ENCODE results near the gene GCAT.

The GCAT gene

DNA sequence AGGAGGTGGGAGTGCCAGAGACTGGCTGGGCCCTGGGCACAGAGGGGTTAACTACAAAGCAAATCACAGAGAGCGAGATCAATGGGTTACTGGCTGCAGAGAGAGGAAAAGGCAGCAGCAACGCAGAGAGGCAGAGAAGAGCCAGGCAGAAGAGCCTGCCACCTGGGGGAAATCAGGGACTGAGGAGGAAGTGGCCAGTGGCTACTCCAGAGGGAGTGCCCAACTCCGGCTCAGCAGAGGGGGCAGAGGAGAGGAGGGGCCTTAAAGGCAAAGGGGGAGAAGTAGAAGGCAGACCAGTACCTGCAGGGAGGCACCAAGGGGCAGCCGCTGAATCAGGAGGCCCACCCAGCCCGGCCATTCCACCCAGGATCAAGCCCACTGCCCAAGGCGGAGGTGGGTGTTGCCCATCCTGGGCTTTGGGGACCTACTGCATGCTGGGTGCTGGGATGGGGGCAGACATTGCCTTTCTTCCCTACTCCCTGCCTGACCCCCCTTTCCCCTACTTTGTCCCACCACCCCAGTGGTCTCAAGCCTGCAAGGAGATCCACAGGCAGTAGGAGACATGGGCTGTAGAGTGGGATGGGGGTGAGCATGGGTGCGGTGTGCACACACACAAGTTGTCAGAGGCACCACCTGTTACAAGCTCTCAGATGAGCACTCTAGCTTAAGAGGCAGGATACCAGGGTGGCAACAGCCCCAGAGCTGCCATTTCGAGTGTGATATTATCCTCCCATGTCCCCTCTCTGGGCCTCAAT lies 14.5 kb downstream of the GCAT start:
- no peak overlapping the region for H3K27ac ChIP-seq
- no peaks in the 10 kb centered on the region for H3K36me3 ChIP-seq (ENCODE audit: insufficient read depth, low read length)
- no peak overlapping the region for H3K4me3 ChIP-seq
- TF ChIP-seq FOXP2 (optimal IDR thresholded peaks at IDR 0.05; ENCODE audit: control extremely low read depth, extremely low read length, insufficient read depth), result no peak
- TF ChIP-seq EZH2 (IDR thresholded peaks at IDR 0.05), result no peak
- TF ChIP-seq POLR2AphosphoS5 (IDR thresholded peaks at IDR 0.05; ENCODE audit: borderline replicate concordance, low read depth, low read length), result no peak
- no peak for DNase-seq (ENCODE audit: low read depth, low spot score)
- no peaks in the 10 kb centered on the region for H3K9me3 ChIP-seq (ENCODE audit: low read depth, low read length)
- H3K9ac ChIP-seq (ENCODE audit: insufficient read length), result no peak overlapping the region

DNA sequence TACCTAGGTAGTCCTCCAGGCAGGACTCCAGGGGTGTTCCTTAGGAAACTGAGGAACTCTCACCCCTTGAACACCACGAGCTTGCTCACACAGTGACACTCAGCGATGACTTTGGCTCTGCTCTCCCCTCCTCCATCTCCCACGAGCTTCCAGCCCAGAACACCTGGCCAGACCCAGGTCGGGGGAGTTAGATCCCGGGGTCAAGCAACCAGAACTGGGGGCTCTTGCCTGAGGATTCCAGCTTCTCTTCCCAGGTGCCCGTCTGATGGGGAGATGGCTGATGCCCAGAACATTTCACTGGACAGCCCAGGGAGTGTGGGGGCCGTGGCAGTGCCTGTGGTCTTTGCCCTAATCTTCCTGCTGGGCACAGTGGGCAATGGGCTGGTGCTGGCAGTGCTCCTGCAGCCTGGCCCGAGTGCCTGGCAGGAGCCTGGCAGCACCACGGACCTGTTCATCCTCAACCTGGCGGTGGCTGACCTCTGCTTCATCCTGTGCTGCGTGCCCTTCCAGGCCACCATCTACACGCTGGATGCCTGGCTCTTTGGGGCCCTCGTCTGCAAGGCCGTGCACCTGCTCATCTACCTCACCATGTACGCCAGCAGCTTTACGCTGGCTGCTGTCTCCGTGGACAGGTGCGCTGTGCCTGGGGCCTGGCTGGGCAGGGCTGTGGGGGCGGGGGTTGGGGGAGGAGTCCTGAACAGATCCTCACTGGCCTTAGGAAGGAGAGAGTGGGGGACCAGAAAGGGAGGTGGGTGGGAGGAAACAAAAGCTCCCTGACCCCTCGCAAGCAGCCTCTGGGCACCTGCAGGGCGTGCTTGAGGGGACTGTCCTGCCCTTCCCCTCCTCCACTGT lies 15.6 kb downstream of the GCAT start, which contains the start of gene GALR3:
Gene GALR3, plus strand, starts transcription at position 249 of the 852 bp plus-strand sequence. Its CDS starts 25 bp downstream, at position 274.
- H3K9me3 ChIP-seq (ENCODE audit: low read depth, low read length), result no peaks in the 10 kb centered on the region
- TF ChIP-seq EZH2 (IDR thresholded peaks at IDR 0.05) (no peak), POLR2AphosphoS5 (IDR thresholded peaks at IDR 0.05; ENCODE audit: borderline replicate concordance, low read depth, low read length) (no peak), FOXP2 (optimal IDR thresholded peaks at IDR 0.05; ENCODE audit: control extremely low read depth, extremely low read length, insufficient read depth) (no peak)
- H3K36me3 ChIP-seq (ENCODE audit: insufficient read depth, low read length), result no peaks in the 10 kb centered on the region
- no peak within 1 kb of the TSS for H3K27ac ChIP-seq
- no peak within 1 kb of the TSS for H3K9ac ChIP-seq (ENCODE audit: insufficient read length)
- DNase-seq (ENCODE audit: low read depth, low spot score), result no peak
- H3K4me3 ChIP-seq, result no peak within 1 kb of the TSS

DNA sequence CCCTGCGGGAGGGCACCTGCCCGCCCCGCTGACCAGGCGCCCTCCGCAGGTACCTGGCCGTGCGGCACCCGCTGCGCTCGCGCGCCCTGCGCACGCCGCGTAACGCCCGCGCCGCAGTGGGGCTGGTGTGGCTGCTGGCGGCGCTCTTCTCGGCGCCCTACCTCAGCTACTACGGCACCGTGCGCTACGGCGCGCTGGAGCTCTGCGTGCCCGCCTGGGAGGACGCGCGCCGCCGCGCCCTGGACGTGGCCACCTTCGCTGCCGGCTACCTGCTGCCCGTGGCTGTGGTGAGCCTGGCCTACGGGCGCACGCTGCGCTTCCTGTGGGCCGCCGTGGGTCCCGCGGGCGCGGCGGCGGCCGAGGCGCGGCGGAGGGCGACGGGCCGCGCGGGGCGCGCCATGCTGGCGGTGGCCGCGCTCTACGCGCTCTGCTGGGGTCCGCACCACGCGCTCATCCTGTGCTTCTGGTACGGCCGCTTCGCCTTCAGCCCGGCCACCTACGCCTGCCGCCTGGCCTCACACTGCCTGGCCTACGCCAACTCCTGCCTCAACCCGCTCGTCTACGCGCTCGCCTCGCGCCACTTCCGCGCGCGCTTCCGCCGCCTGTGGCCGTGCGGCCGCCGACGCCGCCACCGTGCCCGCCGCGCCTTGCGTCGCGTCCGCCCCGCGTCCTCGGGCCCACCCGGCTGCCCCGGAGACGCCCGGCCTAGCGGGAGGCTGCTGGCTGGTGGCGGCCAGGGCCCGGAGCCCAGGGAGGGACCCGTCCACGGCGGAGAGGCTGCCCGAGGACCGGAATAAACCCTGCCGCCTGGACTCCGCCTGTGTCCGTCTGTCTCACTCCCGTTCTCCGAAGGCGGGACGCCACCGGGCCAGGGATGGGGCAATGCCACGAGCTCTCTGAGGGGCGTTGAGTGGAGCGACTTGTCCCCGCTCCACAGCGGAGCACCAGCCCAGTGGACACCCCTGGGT lies 17.2 kb downstream of the GCAT start:
- Histone ChIP-seq H3K27ac (no peak overlapping the region), H3K4me3 (no peak overlapping the region), H3K9ac (ENCODE audit: insufficient read length) (no peak overlapping the region), H3K9me3 (ENCODE audit: low read depth, low read length) (no peaks in the 10 kb centered on the region), H3K36me3 (ENCODE audit: insufficient read depth, low read length) (no peaks in the 10 kb centered on the region)
- TF ChIP-seq EZH2 (IDR thresholded peaks at IDR 0.05), result no peak
- no peak for TF ChIP-seq POLR2AphosphoS5 (IDR thresholded peaks at IDR 0.05; ENCODE audit: borderline replicate concordance, low read depth, low read length)
- TF ChIP-seq FOXP2 (optimal IDR thresholded peaks at IDR 0.05; ENCODE audit: control extremely low read depth, extremely low read length, insufficient read depth), result no peak
- DNase-seq (ENCODE audit: low read depth, low spot score), result no peak

DNA sequence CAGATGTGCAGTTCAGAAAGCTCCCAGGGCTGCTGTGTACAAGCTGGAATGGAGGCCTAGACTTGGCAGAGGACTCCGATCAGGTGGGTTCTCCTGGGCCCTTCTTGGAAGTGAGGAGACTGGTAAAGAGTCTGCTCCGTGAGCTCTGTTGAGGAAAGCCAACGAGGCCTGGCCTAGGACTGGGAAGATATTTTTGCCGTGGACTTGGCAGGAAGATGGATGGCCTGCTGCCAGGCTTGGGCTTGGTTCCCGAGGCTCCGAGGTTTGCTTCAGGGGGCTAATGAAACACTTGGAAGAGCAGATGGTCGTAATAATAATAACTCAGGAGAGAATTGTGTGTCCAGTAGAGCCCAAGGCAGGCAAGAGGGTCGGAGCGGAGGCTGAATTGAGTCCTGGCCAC lies 19.3 kb downstream of the GCAT start:
- Histone ChIP-seq H3K27ac (no peak overlapping the region), H3K36me3 (ENCODE audit: insufficient read depth, low read length) (peaks cover 10% of the 10 kb centered on the region), H3K9me3 (ENCODE audit: low read depth, low read length) (no peaks in the 10 kb centered on the region), H3K4me3 (no peak overlapping the region), H3K9ac (ENCODE audit: insufficient read length) (no peak overlapping the region)
- TF ChIP-seq POLR2AphosphoS5 (IDR thresholded peaks at IDR 0.05; ENCODE audit: borderline replicate concordance, low read depth, low read length) (no peak), FOXP2 (optimal IDR thresholded peaks at IDR 0.05; ENCODE audit: control extremely low read depth, extremely low read length, insufficient read depth) (no peak), EZH2 (IDR thresholded peaks at IDR 0.05) (no peak)
- no peak for DNase-seq (ENCODE audit: low read depth, low spot score)

DNA sequence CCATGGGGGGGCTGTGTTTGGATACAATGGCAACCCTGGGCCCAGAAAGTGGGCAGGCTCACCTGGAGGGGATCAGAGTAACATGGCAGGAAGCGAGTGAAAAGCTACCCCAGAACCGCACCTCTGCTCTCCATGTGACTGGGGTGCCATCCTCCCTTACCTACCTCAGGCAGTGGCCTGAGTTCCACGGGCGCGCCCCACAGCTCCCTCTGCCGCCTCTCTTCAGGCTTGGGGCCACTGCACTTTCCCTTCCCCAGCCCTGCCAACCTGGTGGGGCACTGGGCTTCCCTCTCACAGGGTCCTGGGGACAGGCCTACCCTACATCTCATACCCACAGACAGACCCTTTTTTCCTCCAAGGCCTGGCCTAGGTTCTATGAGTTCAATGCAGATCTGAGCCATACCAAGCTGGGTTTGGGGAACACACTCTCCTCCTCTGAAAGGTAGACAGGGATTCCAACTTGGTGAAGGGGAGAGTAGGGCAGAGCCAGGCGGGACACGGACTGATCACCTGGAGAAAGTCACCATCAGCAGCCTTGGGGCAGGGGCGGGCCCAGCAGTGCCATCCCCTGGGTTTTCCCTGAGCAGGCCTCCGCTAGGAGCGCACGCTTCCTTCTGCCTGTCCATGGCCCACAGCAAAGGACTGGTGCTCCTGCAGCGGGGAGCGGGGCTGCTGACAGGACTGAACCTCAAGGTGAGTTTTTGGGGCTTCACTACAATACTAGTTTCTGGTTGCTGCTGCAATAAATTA lies 22.5 kb downstream of the GCAT start:
- Histone ChIP-seq H3K4me3 (no peak overlapping the region), H3K9me3 (ENCODE audit: low read depth, low read length) (no peaks in the 10 kb centered on the region), H3K9ac (ENCODE audit: insufficient read length) (no peak overlapping the region), H3K36me3 (ENCODE audit: insufficient read depth, low read length) (peaks cover 33% of the 10 kb centered on the region), H3K27ac (no peak overlapping the region)
- no peak for DNase-seq (ENCODE audit: low read depth, low spot score)
- TF ChIP-seq EZH2 (IDR thresholded peaks at IDR 0.05) (no peak), FOXP2 (optimal IDR thresholded peaks at IDR 0.05; ENCODE audit: control extremely low read depth, extremely low read length, insufficient read depth) (no peak), POLR2AphosphoS5 (IDR thresholded peaks at IDR 0.05; ENCODE audit: borderline replicate concordance, low read depth, low read length) (no peak)

DNA sequence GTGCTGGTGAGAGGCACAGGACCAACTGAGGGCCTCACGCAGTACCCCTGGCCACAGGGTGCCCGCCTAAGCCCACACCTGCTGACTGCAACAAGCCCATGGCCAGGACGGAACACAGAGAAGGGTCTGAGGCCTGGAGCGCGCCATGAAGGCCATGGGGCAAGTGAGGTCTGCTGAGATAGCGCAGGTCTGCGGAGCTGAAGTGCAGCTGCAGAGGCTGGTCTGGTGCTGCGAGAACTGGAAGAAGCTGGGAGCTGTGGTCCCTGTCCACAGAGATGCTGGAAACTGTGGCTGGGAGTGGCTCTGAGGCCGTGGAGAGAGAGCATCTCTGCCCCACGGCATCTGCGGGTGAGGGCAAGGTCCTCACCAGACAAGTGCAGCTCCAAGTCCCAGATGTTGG lies 23.7 kb downstream of the GCAT start:
- H3K27ac ChIP-seq, result no peak overlapping the region
- H3K4me3 ChIP-seq, result no peak overlapping the region
- TF ChIP-seq EZH2 (IDR thresholded peaks at IDR 0.05) (no peak), POLR2AphosphoS5 (IDR thresholded peaks at IDR 0.05; ENCODE audit: borderline replicate concordance, low read depth, low read length) (no peak), FOXP2 (optimal IDR thresholded peaks at IDR 0.05; ENCODE audit: control extremely low read depth, extremely low read length, insufficient read depth) (no peak)
- H3K9ac ChIP-seq (ENCODE audit: insufficient read length), result no peak overlapping the region
- peaks cover 33% of the 10 kb centered on the region for H3K36me3 ChIP-seq (ENCODE audit: insufficient read depth, low read length)
- DNase-seq (ENCODE audit: low read depth, low spot score), result no peak
- H3K9me3 ChIP-seq (ENCODE audit: low read depth, low read length), result no peaks in the 10 kb centered on the region
